Measurements from ENCODE around the gene EDRF1.
"Not testable (repeated sequence)": the region's sequence is repeated elsewhere in the genome, so short reads cannot be mapped to it uniquely, and the experiment has no call there.

The EDRF1 gene

GRCh38 chr10:125693524-125693847 lies 26.0 kb upstream of the EDRF1 start:
- no peak for DNase-seq (ENCODE audit: low read depth)
- in situ Hi-C loops (cut with HindIII; ENCODE audit: low sequenced_read_pairs) = no loop called here
- TF ChIP-seq CTCF (IDR thresholded peaks at IDR 0.05; ENCODE audit: low read depth, low read length, missing control alignments) = no peak
- no peak overlapping the region for H3K4me3 ChIP-seq (ENCODE audit: low read depth, low read length)

- in situ Hi-C loops (cut with HindIII; ENCODE audit: low sequenced_read_pairs) = no loop called here
- no peak overlapping the region for H3K4me3 ChIP-seq (ENCODE audit: low read depth, low read length)
- no peak for TF ChIP-seq CTCF (IDR thresholded peaks at IDR 0.05; ENCODE audit: low read depth, low read length, missing control alignments)
- DNase-seq (ENCODE audit: low read depth) = peak; percentile 24
Observed at GRCh38 chr10:125694883-125695282, 24.6 kb upstream of the EDRF1 start.

- in situ Hi-C loops (cut with HindIII; ENCODE audit: low sequenced_read_pairs); H3K4me3 ChIP-seq (ENCODE audit: low read depth, low read length); DNase-seq (ENCODE audit: low read depth): not testable (repeated sequence)
Observed at GRCh38 chr10:125696884-125697283, 22.6 kb upstream of the EDRF1 start.

- no peak for TF ChIP-seq CTCF (IDR thresholded peaks at IDR 0.05; ENCODE audit: low read depth, low read length, missing control alignments)
- in situ Hi-C loops (cut with HindIII; ENCODE audit: low sequenced_read_pairs) = no loop called here
- DNase-seq (ENCODE audit: low read depth) = no peak
- H3K4me3 ChIP-seq (ENCODE audit: low read depth, low read length) = no peak overlapping the region
Observed at GRCh38 chr10:125698481-125698998, 21.0 kb upstream of the EDRF1 start.

- in situ Hi-C loops (cut with HindIII; ENCODE audit: low sequenced_read_pairs) = no loop called here
- no peak for TF ChIP-seq CTCF (IDR thresholded peaks at IDR 0.05; ENCODE audit: low read depth, low read length, missing control alignments)
- H3K4me3 ChIP-seq (ENCODE audit: low read depth, low read length) = no peak overlapping the region
- no peak for DNase-seq (ENCODE audit: low read depth)
Observed at GRCh38 chr10:125699562-125700143, 19.9 kb upstream of the EDRF1 start.

GRCh38 chr10:125700355-125700911 lies 19.1 kb upstream of the EDRF1 start:
- TF ChIP-seq CTCF (IDR thresholded peaks at IDR 0.05; ENCODE audit: low read depth, low read length, missing control alignments) = no peak
- in situ Hi-C loops (cut with HindIII; ENCODE audit: low sequenced_read_pairs) = no loop called here
- DNase-seq (ENCODE audit: low read depth) = no peak
- no peak overlapping the region for H3K4me3 ChIP-seq (ENCODE audit: low read depth, low read length)

GRCh38 chr10:125707541-125708468 lies 11.7 kb upstream of the EDRF1 start:
- H3K4me3 ChIP-seq (ENCODE audit: low read depth, low read length) = no peak overlapping the region
- no peak for TF ChIP-seq CTCF (IDR thresholded peaks at IDR 0.05; ENCODE audit: low read depth, low read length, missing control alignments)
- in situ Hi-C loops (cut with HindIII; ENCODE audit: low sequenced_read_pairs) = no loop called here
- DNase-seq (ENCODE audit: low read depth) = no peak
